GM12872 (cell line): Measurements from ENCODE around the gene OLFML2A.

Experiments used
- TF ChIP-seq, protein P1 (sequence below): IDR thresholded peaks from 3 replicates; pipeline ENCODE4 v1.5.1; 2011; ENCODE audit warnings: low read depth, mild to moderate bottlenecking, low read length, moderate library complexity; ENCODE audit not compliant: insufficient read depth

Gene OLFML2A

DNA sequence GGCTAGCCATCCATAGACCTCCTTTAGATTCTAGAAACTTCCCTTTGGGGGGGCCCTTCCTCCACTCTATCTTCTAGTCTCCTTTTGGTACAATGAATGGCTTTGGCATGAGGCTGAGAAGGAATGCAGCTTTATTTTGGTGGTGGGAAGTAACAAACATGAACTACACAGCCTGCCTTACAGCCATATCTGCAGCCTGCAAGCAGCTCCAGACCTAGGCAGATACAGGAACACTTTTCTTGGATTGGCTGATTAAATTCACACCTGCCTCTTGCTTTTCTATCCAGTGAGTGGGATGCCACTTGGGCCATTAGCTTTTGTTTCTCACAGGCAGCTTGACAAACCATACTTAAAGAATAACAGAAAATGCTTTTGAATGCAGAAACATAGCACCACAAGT lies 34.0 kb upstream of the OLFML2A start:
- TF ChIP-seq, protein P1, sequence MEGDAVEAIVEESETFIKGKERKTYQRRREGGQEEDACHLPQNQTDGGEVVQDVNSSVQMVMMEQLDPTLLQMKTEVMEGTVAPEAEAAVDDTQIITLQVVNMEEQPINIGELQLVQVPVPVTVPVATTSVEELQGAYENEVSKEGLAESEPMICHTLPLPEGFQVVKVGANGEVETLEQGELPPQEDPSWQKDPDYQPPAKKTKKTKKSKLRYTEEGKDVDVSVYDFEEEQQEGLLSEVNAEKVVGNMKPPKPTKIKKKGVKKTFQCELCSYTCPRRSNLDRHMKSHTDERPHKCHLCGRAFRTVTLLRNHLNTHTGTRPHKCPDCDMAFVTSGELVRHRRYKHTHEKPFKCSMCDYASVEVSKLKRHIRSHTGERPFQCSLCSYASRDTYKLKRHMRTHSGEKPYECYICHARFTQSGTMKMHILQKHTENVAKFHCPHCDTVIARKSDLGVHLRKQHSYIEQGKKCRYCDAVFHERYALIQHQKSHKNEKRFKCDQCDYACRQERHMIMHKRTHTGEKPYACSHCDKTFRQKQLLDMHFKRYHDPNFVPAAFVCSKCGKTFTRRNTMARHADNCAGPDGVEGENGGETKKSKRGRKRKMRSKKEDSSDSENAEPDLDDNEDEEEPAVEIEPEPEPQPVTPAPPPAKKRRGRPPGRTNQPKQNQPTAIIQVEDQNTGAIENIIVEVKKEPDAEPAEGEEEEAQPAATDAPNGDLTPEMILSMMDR, result no peak

DNA sequence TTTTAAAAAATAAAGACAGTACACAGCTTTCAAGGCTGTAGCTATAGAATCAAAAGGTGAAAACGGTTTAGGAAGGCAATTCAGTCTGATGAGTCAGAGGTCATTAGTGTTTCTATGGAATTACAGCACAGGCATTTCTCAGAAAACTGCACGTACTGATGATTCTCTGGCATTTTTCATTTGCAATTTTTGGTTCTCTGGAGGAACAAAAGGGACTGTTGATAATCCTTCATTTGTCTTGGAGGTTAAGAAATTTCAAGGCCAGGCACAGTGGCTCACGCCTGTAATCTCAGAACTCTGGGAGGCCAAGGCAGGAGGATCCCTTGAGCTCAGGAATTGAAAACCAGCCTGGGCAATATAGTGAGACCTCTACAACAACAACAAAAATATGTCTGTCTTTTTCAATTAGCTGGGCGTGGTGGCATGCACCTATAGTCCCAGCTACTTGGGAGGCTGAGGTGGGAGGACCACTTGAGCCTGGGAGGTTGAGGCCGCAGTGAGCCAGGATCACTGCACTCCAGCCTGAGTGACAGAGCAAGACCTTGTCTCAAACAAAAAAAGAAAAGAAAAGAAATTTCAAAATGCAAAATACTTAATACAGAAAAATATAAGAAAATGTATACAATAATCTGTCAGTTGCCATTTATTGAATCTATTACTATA lies 33.1 kb upstream of the OLFML2A start:
- TF ChIP-seq, protein P1, result no peak

DNA sequence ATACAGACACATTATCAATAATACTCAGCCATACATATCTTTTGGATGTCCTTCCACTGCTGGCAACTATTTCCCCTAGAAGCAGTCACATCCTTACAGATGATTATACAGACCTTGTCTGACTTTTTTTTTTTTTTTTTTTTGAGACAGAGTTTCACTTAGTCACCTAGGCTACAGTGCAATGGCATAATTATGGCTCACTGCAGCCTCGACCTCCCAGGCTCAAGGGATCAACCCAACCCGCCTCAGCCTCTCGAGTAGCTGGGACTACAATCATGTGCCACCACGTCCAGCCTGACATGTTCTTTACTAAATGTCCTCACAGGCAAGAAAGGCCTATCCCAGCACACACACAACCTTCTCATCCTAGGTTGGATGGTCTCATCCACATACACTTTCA lies 29.9 kb upstream of the OLFML2A start:
- TF ChIP-seq, protein P1, result no peak

DNA sequence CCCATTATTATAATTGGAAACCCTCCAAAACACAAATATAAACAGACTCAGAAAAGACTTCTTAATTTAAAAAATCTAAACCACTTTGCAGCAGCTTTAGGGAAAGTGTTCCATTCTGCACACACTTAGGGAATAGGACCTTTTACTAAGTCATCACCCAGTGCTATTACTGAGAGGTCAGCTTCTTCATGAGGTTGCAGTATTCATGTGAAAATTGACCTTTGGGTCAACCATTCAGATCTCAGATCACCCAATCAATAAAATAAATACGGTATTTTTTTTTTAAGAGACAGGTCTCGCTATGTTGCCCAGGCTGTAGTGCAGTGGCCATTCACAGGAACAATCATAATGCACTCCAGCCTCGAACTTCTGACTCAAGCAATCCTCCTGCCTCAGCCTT lies 27.6 kb upstream of the OLFML2A start:
- TF ChIP-seq, protein P1, result no peak

DNA sequence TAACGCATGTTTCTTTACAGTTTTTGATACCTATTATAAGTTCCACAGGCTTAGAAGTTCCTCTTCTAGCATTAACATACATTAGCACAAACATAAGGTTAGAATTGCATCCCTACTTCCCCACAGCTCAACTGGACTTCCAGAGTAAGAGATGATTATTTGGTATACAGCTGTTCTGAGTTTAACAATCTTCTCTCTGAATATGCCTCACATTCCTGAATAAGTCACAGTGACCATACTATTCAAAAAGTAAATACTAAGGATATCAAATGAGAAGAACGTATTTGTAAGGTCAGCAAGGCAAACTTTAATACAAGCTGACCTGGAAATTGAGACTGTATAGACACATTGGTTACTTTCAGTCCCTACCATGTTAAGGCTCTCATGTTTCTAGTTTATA lies 27.2 kb upstream of the OLFML2A start:
- TF ChIP-seq, protein P1, result no peak

DNA sequence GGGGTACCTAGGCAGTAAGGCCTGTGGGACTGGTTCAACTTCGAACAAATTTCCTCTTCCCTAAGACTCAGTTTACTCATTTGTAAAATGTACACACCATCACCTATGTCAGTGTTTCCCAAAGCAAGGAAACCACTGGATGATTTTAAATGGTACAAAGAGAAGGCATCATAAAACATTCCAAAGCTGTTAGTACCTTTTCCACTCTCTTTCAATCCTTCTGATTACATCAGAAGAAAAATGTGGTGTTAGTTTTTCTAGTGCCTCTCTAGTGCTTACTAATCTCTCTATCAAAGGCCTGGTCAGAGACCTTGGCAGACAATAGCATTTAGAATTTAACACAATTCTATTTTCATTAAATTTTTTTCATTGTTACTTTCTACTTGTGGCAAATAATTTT lies 24.0 kb upstream of the OLFML2A start:
- TF ChIP-seq, protein P1, result no peak

DNA sequence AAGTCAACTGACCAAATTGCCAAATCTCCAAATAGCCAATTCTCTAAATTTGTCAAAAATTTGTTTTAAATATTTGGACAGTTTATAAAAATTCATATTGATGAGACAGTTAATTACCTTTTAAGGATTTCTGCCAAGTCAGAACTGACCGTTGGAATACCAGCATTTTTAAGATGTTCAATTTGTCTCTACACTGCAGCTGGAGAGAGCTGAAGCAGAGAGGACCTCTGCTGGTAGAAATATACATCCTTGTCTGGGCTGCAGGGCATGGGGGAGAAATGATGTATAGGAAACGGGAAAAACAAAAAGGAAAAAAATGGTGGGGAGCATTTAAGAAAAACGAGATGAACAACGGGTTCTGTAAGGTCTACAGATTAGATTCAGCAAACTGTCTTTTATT lies 22.6 kb upstream of the OLFML2A start:
- TF ChIP-seq, protein P1, result peak; percentile 37; the same call in 2 of the 3 replicates
